Left ventricle myocardium inferior (tissue), 1 donor: Measurements from ENCODE around the gene CTSO. TPM values are rescaled to one million over a fixed set of nuclear protein-coding genes. Genes with fewer than 3 reads are reported as not detected.
"Not testable (repeated sequence)": the region's sequence is repeated elsewhere in the genome, so short reads cannot be mapped to it uniquely, and the experiment has no call there.

Experiments
- DNase-seq: peaks from one replicate; pipeline ENCODE4 v3.0.0-alpha.2; 2020
- H3K27ac ChIP-seq: fragments of 200-600 bp; replicated peaks from 2 replicates; pipeline ENCODE4 v1.8.0; 2021
- H3K27me3 ChIP-seq: fragments of 200-600 bp; 2 replicates; pipeline ENCODE4 v1.8.0; 2021; ENCODE audit warnings: low read depth
- H3K36me3 ChIP-seq: fragments of 200-600 bp; 2 replicates; pipeline ENCODE4 v1.8.0; 2021
- H3K4me1 ChIP-seq: fragments of 200-600 bp; 2 replicates; pipeline ENCODE4 v1.8.0; 2021
- H3K4me3 ChIP-seq: fragments of 200-600 bp; 2 replicates; pipeline ENCODE4 v1.8.0; 2021; ENCODE audit warnings: mild to moderate bottlenecking, moderate library complexity
- H3K9me3 ChIP-seq: fragments of 200-600 bp; replicated peaks from 2 replicates; pipeline ENCODE4 v1.8.0; 2021
- CTCF ChIP-seq: fragments of 200-600 bp; IDR thresholded peaks from 2 replicates; pipeline ENCODE4 v1.8.0; 2021; ENCODE audit warnings: antibody characterized with exemption, mild to moderate bottlenecking, borderline replicate concordance
- intact Hi-C: fragments of 100-400 bp; cut with micrococcal nuclease; formaldehyde crosslinking; loops from one replicate; pipeline ENCODE4 v1.11.0; 2022
- total RNA-seq: library from RNA; stranded (reverse); fragmentation: NEBNext Ultra II Directional; extraction: Animal tissue kit (Norgen Biotek cat#: 25700); gene quantifications from one replicate; pipeline ENCODE4 v1.2.1, GENCODE V29; 2021
- donor health status: DM: no; HTN: yes; CAD: no; lungs with severe emphysema.

Gene CTSO
- total RNA-seq, 1 donor from 2014 or later, result 5.8 TPM

DNA sequence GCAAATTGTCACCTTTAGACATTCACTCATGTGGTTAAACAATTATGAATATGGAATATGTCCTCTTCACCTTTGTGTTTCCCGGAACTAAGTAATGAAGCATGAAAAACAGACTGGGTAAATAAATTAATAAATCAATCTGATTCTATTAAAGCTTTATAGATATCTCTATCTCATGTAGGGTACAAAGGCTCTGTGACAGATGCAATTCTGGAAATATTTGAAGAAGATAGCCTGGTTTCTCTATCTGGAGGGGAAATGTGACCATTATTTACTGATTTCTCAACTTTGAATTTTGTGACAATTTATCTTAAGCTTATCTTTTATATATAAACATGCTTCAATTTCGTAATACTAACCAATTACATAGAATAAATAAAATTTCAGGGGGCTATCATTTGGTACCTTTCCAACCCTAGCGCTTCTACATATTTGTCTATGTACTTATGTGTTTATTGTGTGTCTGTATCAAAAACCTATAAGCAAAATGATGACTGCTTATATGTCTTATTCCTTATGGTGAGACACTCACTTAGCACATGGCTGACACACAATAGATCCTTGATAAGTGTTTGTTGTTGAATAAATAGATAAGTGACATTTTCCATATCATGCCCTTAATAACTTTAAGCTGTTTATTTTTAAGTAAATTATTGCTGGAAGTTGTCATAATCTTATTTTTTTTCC lies 9.9 kb downstream of the CTSO start:
- H3K4me1 ChIP-seq, result no peaks in the 10 kb centered on the region
- no peaks in the 10 kb centered on the region for H3K9me3 ChIP-seq
- TF ChIP-seq CTCF, result no peak
- intact Hi-C loops, result no loop called here
- no peak for DNase-seq
- H3K27me3 ChIP-seq, result no peaks in the 10 kb centered on the region
- peaks cover 14% of the 10 kb centered on the region for H3K36me3 ChIP-seq
- H3K4me3 ChIP-seq, result no peak overlapping the region
- no peak overlapping the region for H3K27ac ChIP-seq

DNA sequence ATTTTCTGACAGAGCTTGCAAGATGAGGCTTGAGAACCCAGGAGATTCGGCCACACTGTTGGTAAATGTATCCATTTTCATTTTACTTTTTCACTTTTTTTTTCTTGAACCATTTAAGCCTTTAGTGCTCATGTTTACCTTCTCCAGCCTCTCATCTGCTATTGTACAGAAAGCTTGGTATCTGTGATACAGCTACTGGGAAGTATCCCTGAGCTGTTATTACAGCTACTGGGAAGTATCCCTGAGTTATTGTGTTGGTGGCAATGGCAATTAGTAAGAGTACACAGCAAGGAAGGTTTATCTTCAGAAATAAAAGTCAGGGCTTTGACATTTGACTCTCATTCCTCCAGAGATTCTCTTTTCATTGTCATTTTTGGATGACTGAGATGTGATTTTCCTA lies 11.8 kb downstream of the CTSO start:
- TF ChIP-seq CTCF, result no peak
- Histone ChIP-seq H3K9me3 (no peaks in the 10 kb centered on the region), H3K27me3 (no peaks in the 10 kb centered on the region), H3K4me1 (no peaks in the 10 kb centered on the region), H3K27ac (no peak overlapping the region), H3K4me3 (no peak overlapping the region), H3K36me3 (peaks cover 28% of the 10 kb centered on the region)
- no peak for DNase-seq
- intact Hi-C loops, result no loop called here

DNA sequence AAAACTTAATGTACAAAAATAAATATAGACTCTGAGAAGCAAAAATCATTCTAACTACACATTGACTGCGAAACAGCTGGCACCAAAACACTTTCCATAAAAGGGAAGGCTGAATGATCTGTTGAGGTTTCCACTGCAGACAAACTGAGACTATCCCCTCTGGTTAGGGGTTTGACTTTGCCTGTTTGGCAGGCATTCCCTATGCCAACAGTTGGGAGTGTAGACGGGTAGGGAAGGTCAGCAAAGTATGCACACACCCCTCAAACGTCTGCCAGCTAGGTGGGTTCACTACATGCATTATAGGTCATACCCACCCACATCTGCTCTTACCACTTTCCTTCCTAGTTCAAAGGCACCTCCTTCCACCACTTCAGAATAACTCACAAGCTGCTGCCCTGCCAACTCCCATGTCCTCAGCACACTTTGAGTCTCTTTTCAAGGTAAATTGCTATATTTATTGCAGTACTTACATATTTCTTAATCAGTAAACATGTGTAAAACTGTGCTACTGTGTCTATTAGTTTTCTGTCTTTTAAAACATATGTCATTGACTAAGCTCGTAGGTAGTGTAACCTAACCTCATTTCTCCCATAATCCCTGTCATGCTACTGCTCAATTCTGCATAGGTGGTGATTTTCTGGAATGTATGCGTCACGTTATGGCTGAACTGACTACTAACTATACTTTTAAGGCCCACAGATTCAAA lies 12.4 kb downstream of the CTSO start:
- H3K4me3 ChIP-seq, result no peak overlapping the region
- H3K4me1 ChIP-seq, result no peaks in the 10 kb centered on the region
- H3K27me3 ChIP-seq, result no peaks in the 10 kb centered on the region
- TF ChIP-seq CTCF, result no peak
- H3K36me3 ChIP-seq, result peaks cover 28% of the 10 kb centered on the region
- no peak overlapping the region for H3K27ac ChIP-seq
- H3K9me3 ChIP-seq, result no peaks in the 10 kb centered on the region
- intact Hi-C loops, result no loop called here
- DNase-seq, result no peak

DNA sequence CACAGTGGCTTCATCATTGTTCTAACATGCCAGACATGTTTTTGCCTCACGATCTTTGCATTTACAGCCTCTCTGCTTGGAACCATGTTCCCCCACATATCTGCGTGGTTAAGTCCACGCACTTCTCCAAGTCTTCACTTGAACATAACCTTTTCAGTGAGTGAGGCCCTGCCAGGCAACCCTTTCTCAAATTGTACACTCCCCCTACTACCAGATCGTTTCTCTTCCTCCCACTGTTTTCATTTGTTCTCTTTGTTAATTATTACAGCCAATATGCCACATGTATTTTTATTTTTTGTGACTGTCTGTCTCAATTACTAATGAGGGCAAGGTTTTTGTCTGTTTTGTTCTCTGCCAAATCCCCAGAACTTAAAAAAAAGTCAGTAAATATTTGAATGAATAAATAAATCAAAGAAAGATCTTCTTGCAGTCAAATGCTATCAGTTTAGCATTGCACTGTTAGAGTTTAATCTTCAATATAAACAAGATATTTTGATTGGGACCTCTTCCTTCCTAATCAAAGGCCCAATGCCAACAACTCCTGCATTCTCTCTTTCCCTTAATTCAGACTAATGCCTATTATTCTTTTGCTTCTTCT lies 18.2 kb downstream of the CTSO start:
- H3K27me3 ChIP-seq, result no peaks in the 10 kb centered on the region
- H3K4me1 ChIP-seq, result no peaks in the 10 kb centered on the region
- H3K36me3 ChIP-seq, result peaks cover 28% of the 10 kb centered on the region
- intact Hi-C loops, result no loop called here
- no peak overlapping the region for H3K27ac ChIP-seq
- no peak for TF ChIP-seq CTCF
- no peak overlapping the region for H3K4me3 ChIP-seq
- H3K9me3 ChIP-seq, result no peaks in the 10 kb centered on the region
- DNase-seq, result no peak

- H3K9me3 ChIP-seq, H3K4me3 ChIP-seq, H3K4me1 ChIP-seq, intact Hi-C loops, H3K27ac ChIP-seq, DNase-seq, H3K27me3 ChIP-seq: not testable (repeated sequence)
- peaks cover 24% of the 10 kb centered on the region for H3K36me3 ChIP-seq
These were observed 19.0 kb downstream of the CTSO start for GRCh38 chr4:155934634-155935033.

- DNase-seq, result no peak
- H3K4me3 ChIP-seq, result no peak overlapping the region
- TF ChIP-seq CTCF, result no peak
- H3K36me3 ChIP-seq, result peaks cover 26% of the 10 kb centered on the region
- intact Hi-C loops, result no loop called here
- H3K27me3 ChIP-seq, result no peaks in the 10 kb centered on the region
- no peak overlapping the region for H3K27ac ChIP-seq
- H3K4me1 ChIP-seq, result no peaks in the 10 kb centered on the region
- H3K9me3 ChIP-seq, result no peaks in the 10 kb centered on the region
These were observed 22.0 kb downstream of the CTSO start for GRCh38 chr4:155931634-155932033.
